DND-41 (cell line): ENCODE data around the gene PLXNA4.

Source experiments
- EZH2 ChIP-seq: IDR thresholded peaks from 3 replicates; pipeline ENCODE4 v1.6.1; 2012; ENCODE audit warnings: borderline replicate concordance, low read depth, mild to moderate bottlenecking, moderate library complexity, low read length, inconsistent platforms; ENCODE audit not compliant: severe bottlenecking
- TF ChIP-seq, protein P1 (sequence below): IDR thresholded peaks from 2 replicates; pipeline ENCODE4 v1.5.1; 2012; ENCODE audit warnings: borderline replicate concordance, low read length, moderate library complexity, mild to moderate bottlenecking; ENCODE audit not compliant: poor library complexity, severe bottlenecking; ENCODE audit errors: extremely low read depth

- TF ChIP-seq EZH2: no peak
- TF ChIP-seq, protein P1, sequence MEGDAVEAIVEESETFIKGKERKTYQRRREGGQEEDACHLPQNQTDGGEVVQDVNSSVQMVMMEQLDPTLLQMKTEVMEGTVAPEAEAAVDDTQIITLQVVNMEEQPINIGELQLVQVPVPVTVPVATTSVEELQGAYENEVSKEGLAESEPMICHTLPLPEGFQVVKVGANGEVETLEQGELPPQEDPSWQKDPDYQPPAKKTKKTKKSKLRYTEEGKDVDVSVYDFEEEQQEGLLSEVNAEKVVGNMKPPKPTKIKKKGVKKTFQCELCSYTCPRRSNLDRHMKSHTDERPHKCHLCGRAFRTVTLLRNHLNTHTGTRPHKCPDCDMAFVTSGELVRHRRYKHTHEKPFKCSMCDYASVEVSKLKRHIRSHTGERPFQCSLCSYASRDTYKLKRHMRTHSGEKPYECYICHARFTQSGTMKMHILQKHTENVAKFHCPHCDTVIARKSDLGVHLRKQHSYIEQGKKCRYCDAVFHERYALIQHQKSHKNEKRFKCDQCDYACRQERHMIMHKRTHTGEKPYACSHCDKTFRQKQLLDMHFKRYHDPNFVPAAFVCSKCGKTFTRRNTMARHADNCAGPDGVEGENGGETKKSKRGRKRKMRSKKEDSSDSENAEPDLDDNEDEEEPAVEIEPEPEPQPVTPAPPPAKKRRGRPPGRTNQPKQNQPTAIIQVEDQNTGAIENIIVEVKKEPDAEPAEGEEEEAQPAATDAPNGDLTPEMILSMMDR: no peak
Observed at GRCh38 chr7:132296820-132297219, 279.4 kb downstream of the PLXNA4 start.
